Right lobe of liver (tissue), 4 donors: ENCODE data around the gene C8B.

ENCODE experiments used
- CTCF ChIP-seq, 4 donors: fragments of 200-600 bp in 3 of 4; fragments of 450-650 bp in 1 of 4; IDR thresholded peaks; one replicate each; pipeline versions ENCODE4 v1.5.1 to v1.8.0; 2016 to 2022; ENCODE audit warnings: antibody characterized with exemption in 4 of 4, mild to moderate bottlenecking in 2 of 4
- POLR2A ChIP-seq: fragments of 450-650 bp; IDR thresholded peaks from one replicate; pipeline ENCODE4 v1.6.1; 2017; ENCODE audit warnings: antibody characterized with exemption, mild to moderate bottlenecking
- donor health status: DM: no; HTN: no; CAD: no.
- donor health status: DM: no; HTN: no; CAD: no.
- donor health status: DM: no; HTN: yes; CAD: no.

DNA sequence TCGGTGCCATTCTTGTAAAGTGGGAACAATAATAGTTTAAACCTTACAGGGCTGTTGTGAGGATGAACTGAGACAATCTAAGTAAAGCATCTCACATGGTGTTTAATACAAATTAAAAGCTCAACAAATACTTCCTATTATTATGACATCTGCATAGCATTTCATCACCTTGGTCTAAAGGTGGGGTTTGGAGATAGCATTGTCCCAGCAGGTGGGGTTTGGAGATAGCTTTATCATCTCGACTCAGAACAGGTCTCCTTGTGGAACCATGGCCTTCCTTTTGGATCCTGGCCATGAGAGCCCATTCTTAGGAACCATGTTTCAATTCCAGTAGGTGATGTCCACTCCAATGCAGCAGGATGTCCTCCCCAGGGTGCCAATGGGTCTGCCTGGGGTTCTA, 20.6 kb upstream of the C8B start:
- TF ChIP-seq CTCF (IDR thresholded peaks at IDR 0.05) = no peak
- no peak for TF ChIP-seq POLR2A
